HFFc6 (cell line): ENCODE results near the gene BRD3OS. TPM values are rescaled to one million over a fixed set of nuclear protein-coding genes. Genes with fewer than 3 reads are reported as not detected.

ENCODE experiments used
- DNase-seq: peaks from one replicate; pipeline ENCODE4 v3.0.0-alpha.2; 2018
- H3K27ac Mint-ChIP-seq: 2 replicates; pipeline ENCODE4 v1.8.0; 2020; ENCODE audit warnings: mild to moderate bottlenecking, mixed read lengths
- H3K27me3 Mint-ChIP-seq: 2 replicates; pipeline ENCODE4 v1.8.0; 2021; ENCODE audit warnings: mild to moderate bottlenecking, moderate library complexity, mixed read lengths; ENCODE audit not compliant: insufficient read depth
- H3K36me3 Mint-ChIP-seq: 2 replicates; pipeline ENCODE4 v1.8.0; 2021; ENCODE audit warnings: low read depth, mixed read lengths
- H3K4me1 Mint-ChIP-seq: 2 replicates; pipeline ENCODE4 v1.8.0; 2020; ENCODE audit warnings: low read depth, mixed read lengths
- H3K4me3 Mint-ChIP-seq: 2 replicates; pipeline ENCODE4 v1.8.0; 2020; ENCODE audit warnings: mild to moderate bottlenecking, moderate library complexity, mixed read lengths
- H3K9me3 Mint-ChIP-seq: 2 replicates; pipeline ENCODE4 v1.8.0; 2020; ENCODE audit warnings: mild to moderate bottlenecking, mixed read lengths
- total RNA-seq, 6 experiments: library from RNA; stranded (reverse); fragmentation: NEBNext Ultra II Directional; extraction: Animal tissue kit (Norgen Biotek cat#: 25700); gene quantifications; 2 replicates in 1 of 6; 3 replicates in 5 of 6; pipeline ENCODE4 v1.2.3, GENCODE V29; 2021
- TF ChIP-seq, protein P1 (sequence below): fragments of 200-600 bp; sonication (generic); IDR thresholded peaks from 2 replicates; pipeline ENCODE4 v1.5.0; 2021; ENCODE audit warnings: antibody characterized with exemption, mild to moderate bottlenecking

BRD3OS gene
- total RNA-seq, 6 experiments from 2014 or later, result 28.7 to 36.8 (median 31.1) TPM

DNA sequence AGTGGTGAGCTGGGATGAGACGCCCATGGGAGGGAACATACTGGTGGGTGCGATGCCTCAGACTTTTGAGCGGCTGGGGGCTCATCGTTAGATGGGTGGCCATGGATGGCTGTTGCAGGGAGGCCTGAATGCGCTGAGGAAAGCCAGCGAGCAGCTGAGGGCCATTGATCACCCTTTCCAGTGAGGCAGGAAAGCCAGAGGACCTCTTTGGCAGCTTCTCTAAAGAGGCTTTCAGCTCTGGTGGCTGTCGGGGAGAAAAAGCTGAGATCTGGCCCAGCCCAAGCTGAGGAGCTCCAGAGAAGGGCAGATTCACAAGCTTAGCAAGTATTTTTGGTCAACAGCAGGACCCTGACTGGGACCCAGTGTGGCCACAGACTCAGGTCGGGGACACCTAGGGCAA is 19.9 kb upstream of the BRD3OS start:
- Mint-ChIP-seq H3K27ac (no peak overlapping the region), H3K9me3 (no peaks in the 10 kb centered on the region), H3K27me3 (peaks cover 32% of the 10 kb centered on the region), H3K4me1 (no peaks in the 10 kb centered on the region), H3K36me3 (no peaks in the 10 kb centered on the region), H3K4me3 (no peak overlapping the region)
- TF ChIP-seq, protein P1, sequence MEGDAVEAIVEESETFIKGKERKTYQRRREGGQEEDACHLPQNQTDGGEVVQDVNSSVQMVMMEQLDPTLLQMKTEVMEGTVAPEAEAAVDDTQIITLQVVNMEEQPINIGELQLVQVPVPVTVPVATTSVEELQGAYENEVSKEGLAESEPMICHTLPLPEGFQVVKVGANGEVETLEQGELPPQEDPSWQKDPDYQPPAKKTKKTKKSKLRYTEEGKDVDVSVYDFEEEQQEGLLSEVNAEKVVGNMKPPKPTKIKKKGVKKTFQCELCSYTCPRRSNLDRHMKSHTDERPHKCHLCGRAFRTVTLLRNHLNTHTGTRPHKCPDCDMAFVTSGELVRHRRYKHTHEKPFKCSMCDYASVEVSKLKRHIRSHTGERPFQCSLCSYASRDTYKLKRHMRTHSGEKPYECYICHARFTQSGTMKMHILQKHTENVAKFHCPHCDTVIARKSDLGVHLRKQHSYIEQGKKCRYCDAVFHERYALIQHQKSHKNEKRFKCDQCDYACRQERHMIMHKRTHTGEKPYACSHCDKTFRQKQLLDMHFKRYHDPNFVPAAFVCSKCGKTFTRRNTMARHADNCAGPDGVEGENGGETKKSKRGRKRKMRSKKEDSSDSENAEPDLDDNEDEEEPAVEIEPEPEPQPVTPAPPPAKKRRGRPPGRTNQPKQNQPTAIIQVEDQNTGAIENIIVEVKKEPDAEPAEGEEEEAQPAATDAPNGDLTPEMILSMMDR, result no peak
- DNase-seq, result no peak

DNA sequence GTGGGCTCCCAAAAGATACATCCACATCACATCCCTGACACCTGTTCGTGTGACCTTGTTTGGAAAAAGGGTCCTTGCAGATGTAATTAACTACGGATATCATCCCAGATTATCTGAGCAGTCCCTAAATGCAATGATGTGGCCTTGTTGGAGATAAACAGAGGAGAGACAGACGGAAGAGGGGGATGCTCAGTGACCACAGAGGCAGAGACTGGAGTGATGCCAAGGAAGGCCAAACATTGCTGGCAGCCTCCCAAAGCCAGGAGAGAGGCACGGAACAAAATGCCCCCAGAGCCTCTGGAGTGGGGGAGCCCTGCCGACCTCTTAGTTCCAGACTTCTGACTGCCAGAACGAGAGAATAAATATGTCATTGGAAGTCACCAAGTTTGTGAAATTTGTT is 18.1 kb upstream of the BRD3OS start:
- no peak overlapping the region for H3K27ac Mint-ChIP-seq
- TF ChIP-seq, protein P1, result no peak
- no peak overlapping the region for H3K4me3 Mint-ChIP-seq
- 0 out of 2 replicates have a peak, but pooled peaks cover 4% of the 10 kb centered on the region for H3K36me3 Mint-ChIP-seq
- H3K4me1 Mint-ChIP-seq, result no peaks in the 10 kb centered on the region
- peaks cover 9% of the 10 kb centered on the region for H3K9me3 Mint-ChIP-seq
- H3K27me3 Mint-ChIP-seq, result peaks cover 25% of the 10 kb centered on the region
- DNase-seq, result no peak

DNA sequence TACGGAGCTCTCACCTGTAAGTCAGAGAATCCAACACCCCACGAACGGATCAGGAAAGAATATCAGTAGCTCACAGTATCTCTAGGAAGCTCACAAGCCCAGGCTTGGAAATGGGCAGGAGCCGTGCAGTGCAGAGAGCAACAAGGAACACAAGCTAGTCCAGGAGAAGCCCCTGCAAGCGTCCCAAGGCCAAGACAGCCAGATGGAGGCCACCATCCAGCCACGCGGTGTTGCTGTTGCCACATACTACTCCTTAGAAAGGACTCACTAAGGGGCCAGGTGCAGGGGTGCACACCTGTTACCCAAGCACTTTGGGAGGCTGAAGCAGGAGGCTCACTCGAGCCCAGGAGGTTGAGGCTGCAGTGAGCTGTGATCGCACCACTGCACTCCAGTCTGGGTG is 17.7 kb upstream of the BRD3OS start:
- TF ChIP-seq, protein P1, result no peak
- Mint-ChIP-seq H3K9me3 (peaks cover 9% of the 10 kb centered on the region), H3K27me3 (peaks cover 25% of the 10 kb centered on the region), H3K4me3 (no peak overlapping the region), H3K36me3 (0 out of 2 replicates have a peak, but pooled peaks cover 4% of the 10 kb centered on the region), H3K27ac (no peak overlapping the region), H3K4me1 (no peaks in the 10 kb centered on the region)
- DNase-seq, result no peak

DNA sequence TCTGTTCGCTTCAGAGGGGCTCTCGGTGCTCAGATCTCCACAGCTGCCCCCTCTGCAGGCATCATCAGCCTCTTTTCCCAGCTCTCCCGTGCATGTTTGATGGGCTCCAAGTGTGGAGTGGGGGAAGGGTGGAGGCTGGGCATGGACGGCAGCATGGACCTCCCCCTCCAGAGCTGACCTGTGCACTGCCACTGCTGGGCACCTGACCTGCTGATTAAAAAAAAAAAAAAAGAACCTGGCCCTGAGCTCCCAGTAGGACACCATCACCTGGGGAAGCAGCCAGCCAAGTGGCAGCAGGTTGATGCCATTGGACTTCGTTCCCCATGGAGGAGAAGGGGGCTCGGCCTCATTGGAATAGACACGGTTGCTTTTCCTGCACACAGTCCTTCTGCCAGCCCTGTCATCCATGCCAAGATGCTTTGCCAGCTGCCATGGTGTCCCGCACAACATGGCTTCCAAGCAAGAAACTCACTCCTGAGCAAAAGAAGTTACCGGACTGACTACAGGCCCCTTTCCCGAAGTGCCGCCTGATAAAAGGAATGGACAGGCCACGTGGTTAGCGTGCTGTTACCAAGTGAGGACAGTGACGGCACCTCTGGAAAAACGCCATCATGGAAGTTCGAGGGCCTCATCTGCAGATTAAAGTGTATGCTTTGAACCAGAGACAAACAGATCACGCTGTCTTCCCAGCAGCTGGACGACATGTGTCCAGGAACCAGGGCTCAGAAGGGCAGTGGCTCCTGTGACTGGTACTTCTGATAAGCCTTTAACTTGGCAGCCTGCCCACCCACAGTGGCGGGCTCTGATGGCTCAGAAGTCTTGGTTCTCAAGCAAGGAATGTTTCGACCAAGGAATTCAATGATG is 14.7 kb upstream of the BRD3OS start:
- Mint-ChIP-seq H3K4me3 (no peak overlapping the region), H3K9me3 (peaks cover 19% of the 10 kb centered on the region), H3K27ac (no peak overlapping the region), H3K36me3 (peaks cover 13% of the 10 kb centered on the region; the same call in 1 of the 2 replicates), H3K27me3 (peaks cover 20% of the 10 kb centered on the region), H3K4me1 (no peaks in the 10 kb centered on the region)
- no peak for DNase-seq
- TF ChIP-seq, protein P1, result no peak

DNA sequence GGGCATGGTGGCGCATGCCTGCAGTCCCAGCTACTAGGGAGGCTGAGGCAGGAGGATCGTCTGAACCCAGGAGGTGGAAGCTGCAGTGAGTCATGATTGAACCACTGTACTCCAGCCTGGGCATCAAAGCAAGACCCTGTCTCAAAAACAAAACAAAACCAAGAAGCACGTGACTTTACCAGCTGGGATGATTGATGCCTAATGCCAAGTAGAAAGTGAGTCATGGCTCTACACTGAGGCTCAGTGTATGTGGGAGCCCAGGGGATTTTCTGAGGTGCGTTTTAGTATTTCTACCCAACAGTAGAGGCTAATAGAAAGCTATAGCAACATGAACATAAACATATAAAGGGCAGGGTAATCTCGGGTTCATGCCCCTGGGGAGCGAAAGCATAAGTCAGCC is 13.9 kb upstream of the BRD3OS start:
- Mint-ChIP-seq H3K27me3 (peaks cover 20% of the 10 kb centered on the region), H3K9me3 (peaks cover 19% of the 10 kb centered on the region), H3K36me3 (peaks cover 13% of the 10 kb centered on the region; the same call in 1 of the 2 replicates), H3K4me3 (no peak overlapping the region), H3K27ac (no peak overlapping the region), H3K4me1 (no peaks in the 10 kb centered on the region)
- DNase-seq, result no peak
- TF ChIP-seq, protein P1, result no peak
